ACC112 (cell line): Measurements from ENCODE around the gene SLC43A3.

Experiments used
- H2AFZ ChIP-seq: fragments of 200-600 bp; sonication (generic); one replicate; pipeline ENCODE4 v1.6.0; 2017; ENCODE audit warnings: antibody characterized with exemption, low read length; ENCODE audit not compliant: unreplicated experiment
- H3K27ac ChIP-seq: fragments of 200-600 bp; sonication (generic); 2 replicates; pipeline ENCODE4 v1.5.1; 2014; ENCODE audit warnings: low read depth, mild to moderate bottlenecking, antibody characterized with exemption, low read length, moderate library complexity
- H3K27me3 ChIP-seq: fragments of 200-600 bp; sonication (generic); 2 replicates; pipeline ENCODE4 v1.6.1; 2014; ENCODE audit warnings: mild to moderate bottlenecking, antibody characterized with exemption, low read length, moderate library complexity, mixed read lengths; ENCODE audit not compliant: insufficient read depth
- H3K36me3 ChIP-seq: fragments of 200-600 bp; sonication (generic); 2 replicates; pipeline ENCODE4 v1.6.1; 2016; ENCODE audit warnings: mild to moderate bottlenecking, antibody characterized with exemption, low read length, moderate library complexity, mixed read lengths; ENCODE audit not compliant: insufficient read depth
- H3K4me1 ChIP-seq: fragments of 200-600 bp; sonication (generic); one replicate; pipeline ENCODE4 v1.6.1; 2016; ENCODE audit warnings: low read length, mixed read lengths; ENCODE audit not compliant: insufficient read depth, unreplicated experiment, control insufficient read depth
- H3K4me3 ChIP-seq: fragments of 200-600 bp; sonication (generic); 2 replicates; pipeline ENCODE4 v1.5.1; 2014; ENCODE audit warnings: mild to moderate bottlenecking, low read depth, low read length
- H3K79me2 ChIP-seq: fragments of 200-600 bp; sonication (generic); one replicate; pipeline ENCODE4 v1.6.0; 2016; ENCODE audit warnings: low read length; ENCODE audit not compliant: control insufficient read depth, unreplicated experiment, insufficient read depth

Gene SLC43A3

DNA sequence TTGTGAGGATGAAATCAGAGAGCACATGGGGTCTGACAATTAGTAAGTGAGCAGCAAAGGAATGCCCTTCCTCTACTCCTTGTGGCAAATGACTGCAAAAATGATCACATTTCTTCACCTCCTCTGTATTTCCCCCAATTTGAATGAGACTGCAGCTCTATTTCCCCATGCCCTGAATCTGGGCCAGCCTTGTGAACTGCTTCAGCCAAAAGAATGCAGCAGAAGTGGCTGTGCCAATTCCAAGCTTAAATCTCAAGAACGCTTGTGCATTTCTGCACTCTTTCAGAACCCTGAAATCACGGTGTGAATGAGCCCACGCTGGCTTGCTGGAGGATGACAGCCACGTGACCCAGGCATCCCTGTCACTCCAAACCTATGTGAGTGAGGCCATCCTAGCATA, 9.9 kb downstream of the SLC43A3 start:
- Histone ChIP-seq H3K4me3 (no peak overlapping the region), H3K36me3 (peaks cover 57% of the 10 kb centered on the region), H3K79me2 (peaks cover 25% of the 10 kb centered on the region), H3K27me3 (no peaks in the 10 kb centered on the region), H2AFZ (no peak overlapping the region), H3K27ac (no peak overlapping the region), H3K4me1 (no peaks in the 10 kb centered on the region)

DNA sequence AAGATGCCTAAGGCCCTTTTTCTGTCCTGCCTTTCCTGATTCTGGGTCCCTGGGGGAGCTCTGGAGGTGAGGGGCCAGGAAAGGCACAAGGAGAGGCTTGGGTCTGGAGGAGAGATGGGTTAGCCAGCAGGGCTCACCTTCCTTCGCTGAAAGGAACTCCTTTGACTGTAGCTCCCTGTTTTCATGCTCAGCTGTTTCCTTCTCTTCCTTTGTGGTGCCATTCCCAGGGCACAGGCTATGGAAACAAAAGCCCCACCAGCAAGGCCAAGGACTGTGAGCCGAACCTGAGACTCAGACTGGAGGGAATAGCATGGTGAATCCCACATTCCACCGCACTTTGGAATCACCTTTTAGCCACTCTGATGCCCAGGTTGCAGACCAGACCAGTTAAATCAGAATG, 10.5 kb downstream of the SLC43A3 start:
- Histone ChIP-seq H3K4me3 (no peak overlapping the region), H3K36me3 (peaks cover 53% of the 10 kb centered on the region), H3K4me1 (no peaks in the 10 kb centered on the region), H3K79me2 (peaks cover 19% of the 10 kb centered on the region), H3K27ac (no peak overlapping the region), H3K27me3 (no peaks in the 10 kb centered on the region), H2AFZ (no peak overlapping the region)

DNA sequence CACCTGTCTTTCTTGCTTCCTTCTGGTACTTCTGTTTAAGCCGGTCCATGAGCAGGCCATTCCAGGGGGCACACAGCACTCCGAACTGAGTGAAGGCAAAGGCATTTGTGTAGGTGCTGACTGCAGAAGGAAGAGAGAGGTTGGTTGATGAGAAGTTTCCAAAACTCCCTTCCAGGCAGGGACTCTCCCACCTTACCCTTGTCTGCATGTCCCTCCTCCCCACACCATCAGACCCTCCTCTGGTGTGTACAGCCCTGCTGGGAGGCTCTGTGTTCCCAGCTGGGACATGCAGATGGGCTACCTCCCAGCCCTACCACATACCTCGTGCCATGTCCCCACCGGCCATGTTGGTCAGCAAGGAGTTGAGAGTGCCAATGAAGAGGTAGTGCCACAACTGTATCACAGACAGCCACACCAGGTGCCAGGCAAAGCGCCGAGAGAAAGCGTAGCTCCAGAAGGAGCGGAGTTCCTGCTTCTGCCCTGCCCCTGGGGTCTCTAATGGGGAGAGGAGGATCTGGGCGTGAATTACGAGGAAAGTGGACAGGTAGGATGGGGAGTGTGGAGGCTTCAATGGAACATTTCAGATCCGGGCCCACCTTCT, 12.2 kb downstream of the SLC43A3 start:
- Histone ChIP-seq H2AFZ (no peak overlapping the region), H3K27me3 (no peaks in the 10 kb centered on the region), H3K79me2 (peaks cover 6% of the 10 kb centered on the region), H3K4me3 (no peak overlapping the region), H3K4me1 (peaks cover 13% of the 10 kb centered on the region), H3K27ac (no peak overlapping the region), H3K36me3 (peaks cover 45% of the 10 kb centered on the region)

DNA sequence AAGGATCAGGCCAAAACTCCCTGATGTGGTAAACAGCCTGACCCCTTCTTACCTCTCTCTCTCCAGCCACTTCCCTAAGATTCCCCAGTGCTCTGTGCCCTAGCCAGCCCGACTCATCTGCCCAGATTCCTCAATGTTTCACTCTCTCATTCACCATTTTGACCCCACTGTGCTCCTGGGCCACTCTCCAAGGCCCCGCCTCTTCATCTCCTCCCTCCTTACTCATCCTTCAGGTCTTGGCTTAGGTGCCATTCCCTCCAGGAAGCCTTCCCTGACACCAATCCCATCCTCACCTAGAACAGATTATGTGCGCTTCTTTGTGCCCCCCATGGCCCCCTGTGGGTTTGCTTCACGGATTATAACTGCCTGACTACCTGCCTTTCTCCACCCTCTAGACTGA, 13.2 kb downstream of the SLC43A3 start:
- no peaks in the 10 kb centered on the region for H3K27me3 ChIP-seq
- peaks cover 3% of the 10 kb centered on the region for H3K79me2 ChIP-seq
- H2AFZ ChIP-seq = no peak overlapping the region
- H3K4me1 ChIP-seq = peaks cover 14% of the 10 kb centered on the region
- no peak overlapping the region for H3K27ac ChIP-seq
- peaks cover 53% of the 10 kb centered on the region for H3K36me3 ChIP-seq
- H3K4me3 ChIP-seq = no peak overlapping the region

DNA sequence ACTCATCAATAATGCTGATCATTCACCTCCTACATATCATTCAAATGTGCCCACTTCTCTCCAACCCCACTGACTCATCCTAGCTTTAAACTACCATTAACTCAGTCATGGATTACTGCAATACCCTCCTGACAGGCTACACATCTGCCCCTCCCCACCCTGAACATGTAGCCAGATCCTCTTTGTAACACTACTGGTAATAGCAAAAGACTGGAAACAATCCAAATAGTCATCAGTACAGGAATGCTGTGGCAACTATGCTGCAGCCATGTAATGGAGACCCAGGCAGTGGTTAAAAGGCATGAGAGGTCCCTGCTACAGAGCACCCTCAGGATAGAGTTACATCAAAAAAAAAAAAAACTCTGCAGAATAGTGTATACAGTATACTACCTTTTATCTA, 16.6 kb downstream of the SLC43A3 start:
- H3K79me2 ChIP-seq = no peaks in the 10 kb centered on the region
- H3K4me1 ChIP-seq = peaks cover 33% of the 10 kb centered on the region
- H3K4me3 ChIP-seq = no peak overlapping the region
- H2AFZ ChIP-seq = no peak overlapping the region
- no peak overlapping the region for H3K27ac ChIP-seq
- peaks cover 50% of the 10 kb centered on the region for H3K36me3 ChIP-seq
- no peaks in the 10 kb centered on the region for H3K27me3 ChIP-seq

DNA sequence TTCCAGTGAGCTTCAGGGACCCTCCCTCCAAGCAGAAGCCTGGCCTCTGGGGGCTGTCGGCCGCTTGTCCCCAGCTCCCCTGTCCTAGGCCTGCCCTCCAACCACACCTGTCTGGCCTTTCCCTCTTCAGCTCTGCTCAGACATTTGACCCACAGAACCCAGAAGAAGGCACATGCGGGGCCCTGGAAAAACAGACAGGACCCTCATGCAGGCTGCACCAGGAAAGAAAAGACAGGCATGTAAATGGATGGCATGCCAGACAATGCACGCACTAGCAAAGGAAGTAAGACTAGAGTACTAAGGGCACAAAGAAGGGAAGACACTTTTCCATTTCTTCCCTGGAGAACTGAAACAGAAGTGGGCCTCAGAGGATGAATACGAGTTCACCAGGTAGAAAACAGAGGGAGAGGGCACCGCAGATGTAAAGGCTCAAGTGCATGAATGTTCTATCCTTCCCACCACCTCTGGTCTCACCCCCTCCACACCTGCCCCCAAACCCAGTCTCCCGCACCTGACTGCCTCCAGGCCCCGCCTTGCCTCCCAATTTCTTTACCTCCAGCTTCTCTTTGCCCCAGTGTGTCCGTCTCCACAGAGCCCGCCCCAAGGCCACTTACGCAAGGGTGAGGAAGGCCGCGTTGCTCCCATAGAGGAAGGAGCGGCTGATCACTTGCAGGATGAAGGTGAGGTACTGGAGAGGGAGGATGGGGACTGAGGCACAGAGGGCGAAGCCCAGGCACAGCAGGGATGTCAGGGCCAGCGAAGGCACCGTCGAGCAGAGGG, 17.4 kb downstream of the SLC43A3 start:
- no peak overlapping the region for H2AFZ ChIP-seq
- H3K27ac ChIP-seq = no peak overlapping the region
- no peaks in the 10 kb centered on the region for H3K79me2 ChIP-seq
- peaks cover 33% of the 10 kb centered on the region for H3K4me1 ChIP-seq
- no peaks in the 10 kb centered on the region for H3K27me3 ChIP-seq
- H3K36me3 ChIP-seq = peaks cover 47% of the 10 kb centered on the region
- no peak overlapping the region for H3K4me3 ChIP-seq

DNA sequence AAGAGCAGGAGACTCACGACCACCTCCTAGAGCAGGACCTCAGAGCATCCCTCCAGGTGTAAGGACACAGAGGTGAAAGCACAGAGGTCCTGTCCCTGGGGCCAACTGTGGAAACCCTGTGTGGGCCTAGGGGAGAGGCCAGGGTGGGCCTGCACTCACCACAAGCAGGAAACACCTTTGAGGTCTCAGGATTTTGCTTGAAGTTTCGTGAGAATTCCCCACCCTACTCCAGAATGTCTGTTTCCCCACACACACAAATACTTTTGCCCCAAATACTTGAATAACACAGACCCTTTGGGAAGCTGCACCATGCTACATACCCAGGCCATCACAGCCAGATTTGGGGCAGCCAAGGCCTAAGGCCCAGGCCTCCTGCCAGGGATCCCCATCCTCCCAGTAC, 18.1 kb downstream of the SLC43A3 start:
- Histone ChIP-seq H2AFZ (no peak overlapping the region), H3K4me3 (no peak overlapping the region), H3K27me3 (no peaks in the 10 kb centered on the region), H3K27ac (no peak overlapping the region), H3K4me1 (peaks cover 33% of the 10 kb centered on the region), H3K36me3 (peaks cover 48% of the 10 kb centered on the region), H3K79me2 (no peaks in the 10 kb centered on the region)

DNA sequence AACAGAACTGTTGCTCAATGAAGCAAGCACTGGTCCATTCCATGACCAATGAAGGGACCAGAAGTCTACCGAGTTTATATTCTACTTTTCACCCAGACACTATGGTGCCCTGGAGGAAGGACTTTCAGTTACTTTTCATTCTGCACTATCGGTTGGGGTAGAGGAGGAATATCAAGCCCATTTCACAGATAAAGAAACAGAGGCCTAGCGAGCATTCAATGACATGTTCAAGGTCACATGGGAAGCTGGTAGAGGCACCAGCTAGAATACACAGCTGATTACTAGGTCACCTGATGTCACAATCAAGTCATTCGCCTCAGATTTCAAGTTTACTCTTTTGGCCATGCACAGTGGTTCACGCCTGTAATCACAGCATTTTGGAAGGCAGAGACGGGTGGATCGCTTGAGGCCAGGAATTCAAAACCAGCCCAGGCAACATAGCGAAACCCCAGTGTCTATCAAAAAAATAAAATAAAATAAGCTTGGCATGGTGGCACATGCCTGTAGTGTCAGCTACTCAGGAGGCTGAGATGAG, 18.9 kb downstream of the SLC43A3 start:
- no peak overlapping the region for H2AFZ ChIP-seq
- no peaks in the 10 kb centered on the region for H3K27me3 ChIP-seq
- peaks cover 33% of the 10 kb centered on the region for H3K4me1 ChIP-seq
- no peak overlapping the region for H3K4me3 ChIP-seq
- H3K27ac ChIP-seq = no peak overlapping the region
- no peaks in the 10 kb centered on the region for H3K79me2 ChIP-seq
- peaks cover 45% of the 10 kb centered on the region for H3K36me3 ChIP-seq

DNA sequence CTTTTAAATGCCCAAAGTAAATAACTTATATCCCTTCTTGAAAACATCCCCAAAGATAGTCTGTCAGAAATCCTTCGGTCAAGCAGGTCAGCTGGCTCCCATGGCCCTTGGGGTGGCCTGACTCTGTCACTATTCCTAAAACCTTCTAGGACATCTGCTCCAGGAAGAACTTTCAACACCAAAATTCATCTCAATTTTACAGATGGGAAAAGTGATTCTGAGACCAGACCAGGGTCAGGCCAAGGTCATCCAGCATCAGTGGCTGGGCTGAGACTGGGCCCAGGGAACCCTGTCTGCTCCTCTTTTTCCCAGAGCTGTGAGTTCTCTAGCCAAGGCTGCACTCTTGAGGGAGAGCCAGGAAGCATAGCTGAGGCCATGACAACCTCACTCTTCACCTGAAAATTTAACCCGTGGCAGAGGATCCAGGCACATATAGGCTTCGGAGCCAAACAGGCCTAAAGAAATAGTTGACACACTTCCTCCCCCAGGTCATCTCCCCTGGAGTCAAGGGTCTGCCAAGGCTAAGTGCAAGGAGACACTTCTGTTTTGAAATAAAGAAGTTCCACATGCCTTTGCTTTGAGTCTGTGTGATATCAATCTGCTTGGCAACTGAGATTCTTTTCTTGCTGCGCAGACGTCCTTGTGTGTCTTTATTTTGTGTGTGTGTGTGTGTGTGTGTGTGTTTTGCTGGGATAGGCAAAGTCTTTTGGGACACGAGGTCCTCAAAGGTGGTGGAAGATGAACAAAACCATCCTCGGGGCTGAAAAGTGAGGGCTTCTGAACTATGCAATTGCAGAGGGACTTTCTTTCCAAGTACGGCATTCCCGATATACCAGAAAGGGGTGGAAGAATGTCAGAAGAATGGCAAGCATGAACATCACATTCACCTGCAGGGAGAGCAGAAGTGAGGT, 19.7 kb downstream of the SLC43A3 start:
- peaks cover 33% of the 10 kb centered on the region for H3K4me1 ChIP-seq
- H3K36me3 ChIP-seq = peaks cover 44% of the 10 kb centered on the region
- no peaks in the 10 kb centered on the region for H3K27me3 ChIP-seq
- H3K27ac ChIP-seq = peak overlapping the region; percentile 17; the same call in 1 of the 2 replicates
- H3K79me2 ChIP-seq = no peaks in the 10 kb centered on the region
- no peak overlapping the region for H3K4me3 ChIP-seq
- no peak overlapping the region for H2AFZ ChIP-seq

DNA sequence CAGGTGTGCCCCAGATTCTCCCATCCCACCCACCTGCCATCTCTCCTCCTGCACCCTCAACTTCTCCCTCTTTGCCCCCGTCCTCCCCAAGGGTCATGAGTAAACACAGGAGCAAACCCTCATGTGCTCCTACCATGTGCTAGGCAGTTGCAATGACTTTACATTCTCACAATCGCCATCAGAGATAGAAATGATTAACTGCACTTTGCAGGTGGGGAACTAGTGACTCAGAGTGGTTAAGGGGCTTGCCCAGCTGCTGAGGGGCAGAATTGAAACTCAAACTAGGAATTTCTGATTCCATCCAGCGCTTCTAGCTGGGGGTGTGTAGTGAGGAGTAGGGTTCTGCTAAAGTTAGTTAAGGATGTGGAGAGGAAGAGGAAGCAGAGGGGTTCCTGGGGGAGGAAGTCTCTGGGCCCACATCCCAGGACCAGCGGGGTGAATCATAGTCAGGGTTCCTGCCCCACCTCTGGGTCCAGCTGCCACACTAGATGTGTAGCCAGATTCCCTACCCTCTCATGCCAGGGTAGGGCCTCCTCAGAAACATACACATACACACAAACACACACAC, 20.5 kb downstream of the SLC43A3 start:
- peak overlapping the region; percentile 17; the same call in 1 of the 2 replicates for H3K27ac ChIP-seq

More for the DNA sequence above, 20.5 kb downstream of the SLC43A3 start:
- Histone ChIP-seq H2AFZ (no peak overlapping the region), H3K4me3 (no peak overlapping the region), H3K79me2 (no peaks in the 10 kb centered on the region), H3K36me3 (peaks cover 42% of the 10 kb centered on the region), H3K4me1 (peaks cover 33% of the 10 kb centered on the region), H3K27me3 (no peaks in the 10 kb centered on the region)
